GM19328 (cell line): ENCODE data around the gene SLC22A4.

ENCODE experiments used
- ATAC-seq: cut with Tn5 transposase; IDR thresholded peaks from one replicate; pipeline ENCODE4 v1.9.1; 2021; ENCODE audit warnings: mild to moderate bottlenecking, moderate library complexity; ENCODE audit not compliant: unreplicated experiment

SLC22A4 gene

DNA sequence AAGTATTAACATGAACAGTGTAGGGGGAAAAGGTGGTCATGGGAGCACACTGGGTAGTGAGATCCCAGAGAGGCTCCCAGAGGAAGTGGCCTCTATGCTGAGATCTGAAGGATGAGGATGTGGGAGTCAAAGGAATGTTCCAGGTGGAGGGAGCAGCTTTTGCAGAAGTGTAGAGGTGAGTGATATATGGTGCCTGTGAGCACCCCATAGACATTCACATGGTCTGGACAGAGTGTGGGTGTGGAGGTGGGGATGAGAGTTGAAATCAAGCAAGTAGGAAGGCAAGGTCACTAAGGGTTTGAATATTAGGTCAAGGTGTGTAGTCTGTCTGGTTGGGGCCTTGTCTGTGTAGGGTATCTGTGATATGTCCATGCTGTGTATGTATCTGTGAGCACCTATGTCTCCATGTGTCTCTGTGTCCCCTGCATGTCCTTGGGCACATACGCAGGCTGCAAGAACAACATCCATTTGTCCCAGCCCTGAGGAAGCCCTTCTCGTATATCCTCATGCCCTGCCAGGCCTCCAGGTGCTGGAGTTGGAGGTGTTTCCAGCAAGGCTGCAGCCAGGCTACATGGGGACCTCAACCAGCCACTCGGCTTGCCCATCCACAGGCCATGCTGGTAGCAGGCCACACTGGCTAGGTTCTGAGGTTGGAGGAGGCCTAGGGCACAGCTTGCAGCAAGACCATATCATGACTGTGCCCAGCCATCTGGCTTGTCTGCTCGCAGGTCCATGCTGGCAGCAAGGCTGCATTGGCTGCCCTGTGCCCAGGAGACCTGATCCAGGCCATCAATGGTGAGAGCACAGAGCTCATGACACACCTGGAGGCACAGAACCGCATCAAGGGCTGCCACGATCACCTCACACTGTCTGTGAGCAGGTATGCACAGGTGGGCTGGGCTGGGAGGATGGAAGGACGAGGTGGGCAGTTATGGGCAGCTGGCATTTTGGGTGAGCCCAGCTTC, 32.0 kb upstream of the SLC22A4 start:
- no peak for ATAC-seq

DNA sequence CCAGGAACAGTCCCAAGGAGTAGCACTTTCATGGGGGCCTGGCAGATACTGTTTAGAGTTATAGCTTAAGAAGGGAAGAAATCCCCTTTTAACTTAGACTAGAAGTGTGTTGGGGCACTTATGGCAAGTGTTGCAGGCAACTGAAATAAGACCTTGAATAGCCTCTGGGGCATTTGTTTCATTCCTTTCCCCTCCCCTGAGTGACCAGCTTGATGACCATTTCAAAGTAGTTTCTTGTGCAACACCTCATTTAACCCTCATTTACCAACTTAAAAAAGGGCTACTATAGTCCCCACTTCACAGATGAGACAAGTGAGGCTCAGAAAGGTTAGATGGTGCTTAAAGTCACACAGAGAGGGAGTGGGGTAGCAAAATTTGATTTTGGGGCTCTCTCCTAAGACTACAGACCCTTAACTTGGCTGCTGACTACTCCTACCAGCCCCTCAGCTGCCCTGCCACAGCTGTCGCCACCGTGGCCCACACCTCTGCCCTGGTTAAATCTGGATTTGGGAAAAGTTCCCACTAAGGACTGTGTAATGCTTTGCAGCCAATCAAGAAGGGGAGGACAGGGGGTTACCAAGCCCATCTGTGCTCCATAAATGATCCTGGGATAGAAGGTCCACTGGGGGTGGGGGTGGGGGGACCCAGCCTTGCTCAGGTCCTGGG, 31.2 kb upstream of the SLC22A4 start:
- no peak for ATAC-seq

DNA sequence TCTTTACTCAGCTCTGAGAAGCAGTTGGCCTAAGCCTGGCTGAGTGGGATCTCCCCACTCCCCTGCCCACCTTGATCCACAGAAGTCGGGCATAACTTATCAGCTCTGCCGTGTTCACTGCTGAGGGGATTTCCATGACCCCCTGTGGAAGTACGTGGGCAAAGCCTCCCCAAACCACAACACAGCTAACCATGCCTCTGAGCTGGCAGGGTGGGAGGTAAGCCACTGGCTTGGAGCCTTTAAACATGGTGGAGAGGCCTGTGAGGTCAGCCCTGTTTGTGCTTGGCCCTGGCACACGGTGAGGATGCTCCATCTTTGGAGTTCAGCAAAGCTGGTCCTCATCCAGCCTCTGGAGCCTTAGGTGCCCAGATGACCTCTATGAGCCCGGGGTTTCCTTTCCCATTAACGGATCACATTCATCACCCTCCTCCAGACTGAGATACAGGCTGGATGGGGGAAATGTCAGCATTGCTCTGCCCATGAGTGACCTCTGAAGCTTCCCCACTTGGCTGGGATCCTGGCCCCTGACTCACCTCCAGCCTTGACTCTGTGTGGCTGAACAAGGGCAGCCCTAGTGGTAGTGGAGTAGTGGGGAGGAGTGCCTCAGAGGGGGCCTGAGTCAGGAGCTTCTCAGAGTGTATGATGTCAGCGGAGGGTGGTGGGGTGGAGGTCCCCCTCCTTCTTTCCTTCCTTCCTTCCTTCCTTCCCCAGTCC, 30.5 kb upstream of the SLC22A4 start:
- ATAC-seq = no peak

DNA sequence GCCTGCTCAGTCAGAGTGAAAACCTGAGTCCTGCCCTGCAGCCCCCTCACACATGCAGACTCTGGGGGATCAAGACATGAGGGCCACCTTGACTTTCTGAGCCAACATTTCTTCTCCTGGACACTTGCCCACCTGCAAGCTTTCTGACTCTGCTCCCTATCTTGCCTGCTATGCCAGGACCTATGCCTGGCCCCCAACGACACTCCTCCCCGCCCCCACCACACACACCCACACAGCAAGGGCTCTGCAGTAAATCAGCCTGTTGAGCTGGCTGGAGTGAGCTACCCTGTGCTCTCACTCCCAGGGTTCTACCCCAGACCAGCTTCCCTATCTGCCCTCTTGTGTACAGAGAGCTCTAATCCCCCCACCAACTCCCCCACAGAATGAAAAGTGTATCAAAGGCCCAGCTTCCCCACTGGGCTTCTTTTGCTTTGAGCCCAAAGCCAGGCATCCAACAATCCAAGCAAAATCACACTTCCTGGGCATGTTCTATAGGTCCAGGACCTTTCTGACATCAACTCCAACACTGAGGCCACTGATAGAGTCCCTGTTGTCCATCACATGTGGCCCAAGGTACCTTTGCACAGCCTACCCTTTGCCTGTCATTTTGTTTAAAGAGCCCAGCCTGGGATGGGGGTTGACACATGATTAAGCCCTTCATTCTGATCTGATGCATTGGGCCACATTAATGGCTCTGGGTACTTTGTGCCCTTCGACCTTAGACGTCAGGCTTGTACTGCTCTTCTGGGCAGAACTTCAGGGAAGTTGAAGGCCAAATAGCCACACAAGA, 29.5 kb upstream of the SLC22A4 start:
- ATAC-seq = no peak

DNA sequence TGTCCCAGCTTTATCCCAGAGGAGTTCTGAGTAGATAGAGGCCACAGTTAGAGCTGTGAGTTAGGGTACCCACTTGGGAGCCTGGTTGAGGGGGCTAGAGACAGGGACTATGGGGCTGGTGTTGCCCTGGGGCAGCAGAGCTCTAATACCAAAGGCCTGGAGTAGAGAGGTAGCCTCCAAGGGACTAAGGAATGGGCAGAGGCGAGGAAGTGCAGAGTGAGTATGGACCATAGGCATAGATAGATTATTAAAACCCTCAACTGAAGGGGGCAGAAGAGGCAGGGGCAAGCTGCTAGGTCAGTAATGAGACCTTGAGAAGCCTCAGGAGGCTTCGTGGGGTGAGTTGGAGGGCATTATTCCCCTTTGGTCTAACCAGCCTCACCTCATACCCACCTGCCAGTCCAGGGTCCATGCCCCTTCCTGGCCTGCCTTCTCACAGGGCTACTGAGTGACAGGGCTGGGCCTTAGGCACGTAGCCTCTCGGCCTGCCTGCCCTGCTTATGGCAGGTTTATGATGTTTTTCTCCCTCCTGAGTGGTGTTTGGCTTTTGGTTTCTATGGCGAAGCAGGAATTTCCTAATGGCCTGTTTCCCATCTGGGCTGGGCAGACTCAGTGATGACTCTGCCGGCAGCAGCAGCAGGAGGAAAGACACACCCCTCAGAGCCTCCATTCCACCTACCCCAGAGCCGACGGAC, 28.7 kb upstream of the SLC22A4 start:
- ATAC-seq = no peak

DNA sequence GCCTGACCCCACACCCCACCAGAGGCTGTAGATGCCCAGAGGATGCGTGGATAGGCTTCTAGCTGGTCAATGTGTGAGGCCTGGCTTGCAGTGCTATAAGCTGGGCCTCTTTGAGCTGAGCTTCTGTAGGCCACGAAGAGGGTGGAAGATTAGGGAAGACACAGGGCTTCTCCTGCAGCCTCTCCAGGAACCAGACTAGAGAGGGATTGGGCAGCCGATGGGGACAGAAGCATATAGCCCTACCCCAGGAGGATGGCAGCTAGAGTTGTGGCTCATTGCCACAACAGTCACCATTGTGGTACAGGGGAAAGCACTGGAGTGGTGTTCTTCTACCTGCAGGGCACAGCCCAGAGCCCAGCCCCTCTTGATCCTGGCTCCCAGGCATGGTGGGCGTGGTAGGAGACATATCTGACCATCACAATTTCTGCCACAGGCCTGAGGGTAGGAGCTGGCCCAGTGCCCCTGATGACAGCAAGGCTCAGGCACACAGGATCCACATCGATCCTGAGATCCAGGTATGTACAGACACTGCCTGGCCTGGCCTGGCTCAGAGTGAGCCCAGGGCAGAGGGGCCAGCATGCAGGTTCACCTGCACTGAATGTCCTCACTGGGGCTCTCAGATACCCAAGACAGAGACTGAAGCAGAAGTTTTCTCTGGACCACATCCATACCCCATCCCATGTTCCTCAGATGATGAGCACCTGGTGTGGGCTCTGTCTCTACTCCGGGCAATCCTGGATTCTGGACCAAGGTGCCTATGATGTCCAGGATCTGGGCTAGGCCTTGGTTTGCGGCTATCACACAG, 28.0 kb upstream of the SLC22A4 start:
- no peak for ATAC-seq

DNA sequence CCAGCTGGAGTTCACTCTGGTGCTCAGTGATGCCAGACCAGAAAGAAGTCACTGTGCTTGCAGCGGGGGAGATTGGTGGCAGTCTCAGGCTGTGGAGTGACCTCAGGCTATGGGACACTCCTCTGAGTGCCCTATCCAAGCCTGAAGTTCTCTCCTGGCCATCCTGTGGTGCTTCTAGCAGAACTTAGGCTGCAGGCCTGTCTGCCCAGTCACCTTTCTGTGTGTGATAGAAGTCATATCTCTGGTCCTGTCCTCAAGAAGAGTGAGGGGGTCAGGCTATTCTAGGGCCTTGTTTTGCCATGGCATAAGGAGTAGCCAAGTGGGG, 27.4 kb upstream of the SLC22A4 start:
- no peak for ATAC-seq

DNA sequence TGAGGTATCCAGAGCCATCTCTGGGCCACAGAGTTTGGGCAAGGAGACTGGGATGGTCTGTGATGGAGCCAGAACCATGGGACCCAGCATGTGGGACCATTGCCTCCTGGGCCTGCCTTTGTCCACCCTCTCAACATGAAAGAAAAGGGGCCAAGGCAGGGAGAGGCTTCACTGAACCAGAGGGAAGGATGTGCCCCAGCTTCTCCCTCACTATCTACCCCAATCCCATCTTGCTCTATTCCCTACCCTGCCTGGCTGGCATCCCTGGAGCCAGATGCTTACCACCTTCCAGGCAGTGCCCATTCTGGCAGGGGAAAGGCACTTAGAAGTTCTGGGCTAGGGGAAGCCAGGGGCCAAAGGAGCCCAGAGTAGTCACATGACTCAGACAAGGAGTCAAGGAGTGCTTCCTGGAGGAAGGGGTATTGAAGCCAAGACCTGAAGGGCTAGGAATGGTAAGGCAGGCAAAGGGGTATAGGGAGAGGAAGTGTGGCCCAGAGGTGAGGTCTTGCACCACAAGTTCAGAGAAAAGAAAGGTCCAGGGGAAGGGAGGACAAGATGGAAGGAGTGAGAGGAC, 26.9 kb upstream of the SLC22A4 start:
- no peak for ATAC-seq

DNA sequence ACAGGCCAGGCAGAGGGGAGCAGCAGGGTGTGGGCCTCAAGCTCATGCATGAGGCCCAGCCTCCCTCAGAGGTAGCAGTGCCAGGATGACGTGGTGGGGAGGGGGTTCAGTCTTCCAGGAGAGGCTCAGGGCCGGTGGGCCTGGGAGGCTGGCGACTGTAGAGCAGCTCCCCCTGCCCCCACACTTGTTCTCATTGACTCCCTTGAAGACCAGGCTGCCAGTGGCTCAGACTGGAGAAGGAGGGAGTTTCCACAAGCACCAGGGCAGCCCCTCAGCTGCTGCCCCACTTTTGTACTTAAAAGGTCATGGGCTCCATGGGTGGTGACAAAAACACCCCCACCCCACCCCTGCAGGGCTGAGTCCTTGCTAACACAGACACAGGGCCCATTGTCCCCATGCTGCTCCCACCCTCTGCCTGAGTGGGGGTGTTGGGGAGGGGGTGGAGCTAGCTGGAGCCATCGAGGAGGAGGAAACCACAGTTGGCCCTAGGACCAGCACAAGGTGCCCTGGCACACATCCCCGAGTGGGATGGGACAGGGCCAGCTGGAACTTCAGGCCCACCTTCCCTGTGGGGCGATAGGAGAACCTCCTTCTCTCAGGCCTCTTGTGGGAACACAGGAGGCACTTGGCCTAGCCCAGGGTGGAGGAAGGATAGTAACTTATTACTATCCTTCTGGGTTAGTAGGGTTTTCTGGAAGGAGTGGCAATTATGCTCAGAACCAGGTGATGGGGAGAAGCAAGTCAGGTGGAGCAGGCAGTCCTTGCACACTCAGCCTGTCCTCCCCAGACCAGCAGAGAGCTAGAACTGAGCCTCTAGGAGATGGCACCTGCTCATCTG, 26.0 kb upstream of the SLC22A4 start:
- ATAC-seq = no peak

DNA sequence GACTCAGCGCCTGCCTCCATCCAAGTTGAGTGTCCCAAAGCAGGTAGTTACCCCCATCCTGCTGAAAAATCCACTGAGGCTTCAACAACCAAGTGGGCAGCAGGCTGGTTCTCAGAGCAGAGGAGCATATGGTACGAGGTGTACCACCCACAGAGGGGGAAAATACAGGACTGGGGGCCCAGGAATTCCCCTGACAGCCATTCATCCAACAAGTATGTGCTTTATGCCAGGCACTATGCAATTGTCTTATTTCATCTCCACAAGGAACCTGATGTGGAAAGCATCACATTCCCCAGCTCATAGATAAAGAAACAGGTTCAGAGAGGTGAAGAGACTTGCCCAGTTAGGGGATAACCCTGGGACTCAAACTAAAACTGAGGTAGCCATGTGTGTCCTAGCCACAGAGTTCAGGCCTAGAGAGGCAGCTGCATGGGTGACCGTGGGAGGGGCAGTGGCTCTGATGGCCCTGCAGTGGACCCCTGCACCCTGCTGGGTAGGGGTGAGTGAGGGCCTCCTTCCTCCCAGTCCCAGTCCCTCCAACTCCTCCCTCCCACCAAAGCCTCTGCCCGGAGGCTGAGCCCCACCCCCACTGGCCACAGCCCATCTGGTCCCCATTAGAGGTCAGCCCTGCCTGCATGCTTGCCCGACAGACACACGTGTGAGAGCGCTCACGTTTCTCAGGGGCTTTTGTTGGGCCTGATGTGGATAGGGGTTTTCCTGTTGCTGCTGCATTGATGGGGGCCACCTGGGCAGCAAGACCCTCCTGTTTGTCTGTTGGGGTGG, 25.2 kb upstream of the SLC22A4 start:
- peak; percentile 44 for ATAC-seq

DNA sequence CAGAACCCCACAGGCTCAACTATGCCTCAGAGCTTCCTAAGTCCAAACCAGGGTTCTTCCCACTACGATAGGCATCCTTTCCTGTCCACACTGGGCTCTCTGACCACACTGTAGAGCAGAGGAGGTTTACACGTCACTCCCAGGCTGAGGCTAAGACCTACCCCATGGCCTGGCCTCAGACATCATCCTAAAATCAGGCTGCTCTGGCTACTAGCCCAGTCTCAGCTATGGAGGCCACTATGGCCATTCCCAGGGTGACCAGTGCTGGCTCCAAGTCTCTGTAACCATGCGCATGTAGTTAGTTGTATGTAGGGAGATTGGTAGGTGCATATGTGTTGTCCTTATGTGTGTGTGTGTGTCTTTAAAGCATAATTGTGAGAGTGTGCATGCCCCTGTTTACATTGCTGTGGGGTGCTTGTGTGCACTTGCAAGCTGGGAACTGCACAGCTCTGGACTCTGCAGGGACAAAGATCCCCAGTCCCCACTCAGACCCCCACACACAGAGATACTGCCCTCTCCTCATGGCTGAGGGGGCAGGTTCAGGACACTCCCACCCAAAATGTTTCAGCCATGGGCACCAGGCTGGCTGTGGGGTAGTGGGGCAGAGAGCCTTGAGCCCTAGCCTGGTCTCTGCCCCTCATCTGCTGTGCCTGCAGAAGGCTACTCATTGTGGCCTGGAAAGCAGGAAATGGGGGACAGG, 24.4 kb upstream of the SLC22A4 start:
- no peak for ATAC-seq

DNA sequence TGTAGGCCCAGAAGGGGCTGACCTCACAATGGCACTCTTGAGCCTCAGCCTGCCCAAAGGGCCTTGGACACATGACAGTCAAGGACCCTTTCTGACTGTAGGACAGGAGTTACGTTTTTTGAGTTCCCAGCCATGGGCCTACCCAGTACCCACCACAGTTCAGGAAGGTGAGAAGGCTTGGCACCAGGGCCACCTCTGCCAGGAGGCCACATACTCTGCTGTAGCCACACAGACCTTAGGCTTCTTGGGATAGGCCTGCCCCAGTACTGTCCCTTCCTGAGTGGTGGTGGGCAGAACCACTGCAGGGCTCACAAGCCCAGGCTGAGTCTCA, 23.9 kb upstream of the SLC22A4 start:
- no peak for ATAC-seq

DNA sequence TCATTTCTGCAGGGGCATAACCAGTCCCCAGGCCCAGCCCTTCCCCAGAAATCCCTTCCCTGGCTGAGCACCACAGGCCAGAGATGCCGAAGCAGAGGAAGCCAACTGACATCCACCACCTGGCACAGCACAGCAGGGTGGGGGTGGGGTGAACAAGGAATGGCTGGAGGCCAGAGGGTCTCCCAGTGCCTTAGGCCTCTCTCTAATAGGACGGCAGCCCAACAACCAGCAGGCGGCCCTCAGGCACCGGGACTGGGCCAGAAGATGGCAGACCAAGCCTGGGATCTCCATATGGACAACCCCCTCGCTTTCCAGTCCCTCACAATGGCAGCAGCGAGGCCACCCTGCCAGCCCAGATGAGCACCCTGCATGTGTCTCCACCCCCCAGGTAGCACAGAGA, 23.5 kb upstream of the SLC22A4 start:
- ATAC-seq = no peak

DNA sequence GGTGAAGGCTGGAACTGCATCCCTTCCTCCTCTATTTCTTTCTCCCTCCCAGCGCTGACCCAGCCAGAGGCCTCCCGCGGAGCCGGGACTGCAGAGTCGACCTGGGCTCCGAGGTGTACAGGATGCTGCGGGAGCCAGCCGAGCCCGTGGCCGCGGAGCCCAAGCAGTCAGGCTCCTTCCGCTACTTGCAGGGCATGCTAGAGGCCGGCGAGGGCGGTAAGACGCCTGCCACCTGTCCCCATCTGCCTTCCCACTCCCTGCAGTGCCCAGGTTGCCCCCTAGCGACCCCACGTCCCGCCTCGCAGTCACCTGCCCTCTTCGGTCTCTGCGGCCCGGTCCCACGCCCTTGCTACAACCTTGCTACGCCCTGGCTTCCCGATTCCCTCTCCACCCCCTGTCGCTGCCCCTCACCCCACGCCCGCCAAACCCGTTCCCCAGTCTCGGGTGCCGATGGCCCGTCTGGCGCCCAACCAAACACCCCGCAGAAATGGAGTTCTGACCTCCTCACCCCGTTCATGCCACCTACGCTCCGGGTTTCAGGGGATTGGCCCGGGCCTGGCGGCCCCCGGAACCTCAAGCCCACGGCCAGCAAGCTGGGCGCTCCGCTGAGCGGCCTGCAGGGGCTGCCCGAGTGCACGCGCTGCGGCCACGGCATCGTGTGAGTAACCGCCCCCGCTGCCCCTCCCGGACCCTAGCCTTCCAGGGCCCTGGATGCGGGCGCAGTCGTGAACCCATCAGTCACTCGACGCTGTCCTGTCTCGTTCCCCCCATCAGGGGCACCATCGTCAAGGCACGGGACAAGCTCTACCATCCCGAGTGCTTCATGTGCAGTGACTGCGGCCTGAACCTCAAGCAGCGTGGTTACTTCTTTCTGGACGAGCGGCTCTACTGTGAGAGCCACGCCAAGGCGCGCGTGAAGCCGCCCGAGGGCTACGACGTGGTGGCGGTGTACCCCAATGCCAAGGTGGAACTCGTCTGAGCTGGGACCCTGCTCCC, 22.6 kb upstream of the SLC22A4 start:
- no peak for ATAC-seq

DNA sequence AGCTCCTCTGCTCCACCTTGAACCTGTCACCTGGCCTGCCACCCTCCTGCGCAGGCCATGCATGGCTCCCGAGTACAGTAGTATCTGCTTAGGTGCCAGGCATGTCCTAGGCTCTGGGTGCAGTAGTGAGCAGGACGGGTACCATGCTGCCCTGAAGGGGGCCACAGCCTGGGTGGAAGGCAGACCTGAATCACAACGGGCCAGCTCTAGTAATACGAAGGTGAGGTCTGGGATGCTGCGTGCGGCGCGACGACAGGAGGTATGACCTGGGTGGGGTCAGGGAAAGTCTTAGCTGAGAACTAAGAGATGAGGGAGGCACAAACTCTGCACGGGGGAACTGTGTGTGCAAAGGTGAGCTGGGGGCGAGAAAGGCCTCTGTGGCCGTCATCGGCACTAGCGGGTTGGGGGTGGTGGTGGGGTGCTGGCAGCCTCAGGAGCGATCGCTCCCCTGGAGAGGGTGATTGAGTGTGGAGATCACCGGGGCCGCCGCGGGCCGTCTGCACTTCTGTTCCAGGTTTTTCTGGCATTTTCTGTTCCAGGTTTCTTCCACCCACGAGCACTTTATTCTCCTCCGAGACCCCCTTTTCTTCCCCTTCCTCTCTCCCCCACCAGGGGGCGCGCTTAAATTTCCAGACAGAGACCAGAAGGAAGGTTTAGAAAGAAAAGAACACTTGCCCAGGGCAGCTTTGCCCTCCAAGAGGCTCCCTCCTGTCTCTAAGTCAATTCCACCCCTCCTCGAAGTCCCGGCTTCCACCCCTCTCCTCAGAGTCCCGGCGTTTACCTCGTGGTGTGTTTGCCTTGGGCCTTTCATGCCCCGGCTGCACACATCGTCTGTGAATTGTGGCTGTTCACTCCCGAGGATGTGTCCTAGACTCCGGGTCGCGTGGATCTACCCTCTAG, 21.6 kb upstream of the SLC22A4 start:
- ATAC-seq = no peak
